Central memory CD8-positive, alpha-beta T cell (primary cell): Measurements from ENCODE around the gene ELMO1.

Source experiments
- ATAC-seq: fragments of 150-1000 bp; cut with Tn5 transposase; replicated peaks from 2 replicates; pipeline ENCODE4 v1.10.0; 2022; ENCODE audit warnings: mild to moderate bottlenecking, moderate FRiP score, moderate number of reproducible peaks; ENCODE audit not compliant: poor library complexity, severe bottlenecking; ENCODE audit errors: extremely low read depth
- DNase-seq, 2 donors: peaks; one replicate each; pipeline ENCODE4 v3.0.0; 2021; ENCODE audit warnings: low spot score in 2 of 2
- H3K27ac Mint-ChIP-seq: one replicate; pipeline ENCODE4 v1.8.0; 2022; ENCODE audit warnings: low read depth, mild to moderate bottlenecking, moderate library complexity, mixed read lengths
- H3K27me3 Mint-ChIP-seq: one replicate; pipeline ENCODE4 v1.8.0; 2022; ENCODE audit warnings: mixed read lengths
- H3K36me3 Mint-ChIP-seq: one replicate; pipeline ENCODE4 v1.8.0; 2022; ENCODE audit warnings: mild to moderate bottlenecking, moderate library complexity, mixed read lengths; ENCODE audit not compliant: insufficient read depth
- H3K4me1 Mint-ChIP-seq: one replicate; pipeline ENCODE4 v1.8.0; 2022; ENCODE audit warnings: mixed read lengths
- H3K4me3 Mint-ChIP-seq: one replicate; pipeline ENCODE4 v1.8.0; 2022; ENCODE audit warnings: mild to moderate bottlenecking, moderate library complexity, mixed read lengths
- H3K9me3 Mint-ChIP-seq: one replicate; pipeline ENCODE4 v1.8.0; 2022; ENCODE audit warnings: mixed read lengths

The ELMO1 gene

DNA sequence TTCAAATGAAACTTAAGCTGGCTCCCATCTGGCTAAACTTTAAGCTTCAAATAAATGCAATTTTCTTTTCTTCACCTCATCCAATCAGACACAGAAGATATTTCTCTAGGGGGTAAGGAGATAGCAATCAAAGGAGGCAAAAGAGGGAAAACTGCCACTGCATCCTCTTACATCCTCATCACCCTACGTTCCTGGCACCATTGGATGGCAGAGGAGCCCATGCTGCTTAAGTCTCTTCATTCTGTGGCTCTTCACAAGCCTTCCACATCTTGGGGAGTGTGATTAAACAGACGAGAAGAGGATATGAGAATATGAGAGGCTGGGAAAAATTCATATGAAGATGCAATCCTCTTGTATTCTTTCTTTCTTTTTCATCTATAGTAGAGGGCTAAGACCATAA, 378.6 kb downstream of the ELMO1 start:
- peaks cover 41% of the 10 kb centered on the region for H3K4me1 Mint-ChIP-seq
- H3K4me3 Mint-ChIP-seq, result no peak overlapping the region
- H3K27me3 Mint-ChIP-seq, result no peaks in the 10 kb centered on the region
- ATAC-seq (no peak), DNase-seq (no peak)
- H3K27ac Mint-ChIP-seq, result no peak overlapping the region
- H3K9me3 Mint-ChIP-seq, result peaks cover 5% of the 10 kb centered on the region
- peaks cover 2% of the 10 kb centered on the region for H3K36me3 Mint-ChIP-seq

DNA sequence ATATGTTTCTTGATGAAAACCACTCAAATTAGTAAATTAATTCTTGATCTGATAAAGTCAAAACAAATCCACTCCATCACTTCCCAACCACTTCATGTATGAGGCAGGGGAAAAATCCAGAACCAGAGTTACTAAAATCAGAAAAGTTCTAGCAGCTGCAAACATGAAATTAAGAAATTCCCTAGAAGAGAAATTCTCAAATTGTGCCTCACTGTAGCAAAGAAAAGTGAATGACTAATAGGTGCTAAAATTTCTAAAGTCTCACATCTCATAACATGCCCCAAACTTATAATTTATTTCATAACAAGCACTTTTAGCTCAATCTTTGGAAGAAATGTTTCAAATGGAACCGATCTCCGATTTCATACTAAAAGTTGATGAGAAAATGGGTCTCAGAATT, 379.3 kb downstream of the ELMO1 start:
- ATAC-seq, result no peak
- Mint-ChIP-seq H3K4me3 (no peak overlapping the region), H3K27me3 (no peaks in the 10 kb centered on the region), H3K36me3 (peaks cover 2% of the 10 kb centered on the region), H3K4me1 (peaks cover 48% of the 10 kb centered on the region), H3K9me3 (peaks cover 5% of the 10 kb centered on the region), H3K27ac (peak overlapping the region; percentile 63)
- DNase-seq, result no peak

DNA sequence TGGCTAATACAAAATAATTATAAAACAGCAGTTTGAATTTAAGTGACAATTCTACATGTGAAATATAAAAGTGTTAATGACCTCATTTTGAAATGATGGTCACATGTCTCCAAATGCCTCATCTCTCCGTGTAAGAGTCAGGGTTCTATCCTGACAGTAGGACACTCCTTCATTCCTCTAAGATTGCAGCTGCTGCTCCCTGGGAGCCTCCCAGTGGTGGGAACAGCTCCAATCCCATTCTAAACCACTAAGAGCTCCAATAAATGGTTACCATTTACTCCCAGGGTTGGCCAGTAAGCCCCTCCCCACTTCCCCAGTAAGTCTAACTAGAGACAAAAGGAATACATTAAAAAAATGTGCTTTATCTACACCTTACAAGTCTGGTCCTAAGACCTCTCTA, 379.8 kb downstream of the ELMO1 start:
- Mint-ChIP-seq H3K36me3 (peaks cover 2% of the 10 kb centered on the region), H3K4me1 (peaks cover 52% of the 10 kb centered on the region), H3K27me3 (no peaks in the 10 kb centered on the region), H3K9me3 (peaks cover 5% of the 10 kb centered on the region), H3K27ac (peak overlapping the region; percentile 63), H3K4me3 (no peak overlapping the region)
- no peak for ATAC-seq
- DNase-seq, result no peak

DNA sequence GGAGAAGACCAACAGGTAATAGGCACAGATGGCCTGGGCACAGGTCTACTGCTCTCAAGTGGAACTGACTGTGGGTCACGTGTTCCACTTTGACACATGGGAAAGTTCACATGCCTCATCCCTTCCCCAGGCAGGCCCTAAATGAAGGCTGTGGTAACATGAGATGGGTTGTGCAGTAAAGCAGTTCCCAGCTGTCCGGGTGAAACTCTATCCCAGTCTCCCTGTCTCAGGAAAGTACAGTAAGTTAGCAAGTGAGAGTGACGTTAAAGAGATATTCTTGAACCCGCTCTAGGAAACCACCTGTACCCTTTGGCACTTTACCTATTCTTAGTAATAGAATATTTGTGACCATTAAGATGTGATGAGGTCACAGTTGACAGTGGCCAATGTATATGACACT, 380.6 kb downstream of the ELMO1 start:
- Mint-ChIP-seq H3K4me1 (peaks cover 57% of the 10 kb centered on the region), H3K9me3 (peaks cover 5% of the 10 kb centered on the region), H3K36me3 (peaks cover 2% of the 10 kb centered on the region), H3K27ac (no peak overlapping the region), H3K4me3 (no peak overlapping the region), H3K27me3 (no peaks in the 10 kb centered on the region)
- no peak for DNase-seq
- ATAC-seq, result no peak

DNA sequence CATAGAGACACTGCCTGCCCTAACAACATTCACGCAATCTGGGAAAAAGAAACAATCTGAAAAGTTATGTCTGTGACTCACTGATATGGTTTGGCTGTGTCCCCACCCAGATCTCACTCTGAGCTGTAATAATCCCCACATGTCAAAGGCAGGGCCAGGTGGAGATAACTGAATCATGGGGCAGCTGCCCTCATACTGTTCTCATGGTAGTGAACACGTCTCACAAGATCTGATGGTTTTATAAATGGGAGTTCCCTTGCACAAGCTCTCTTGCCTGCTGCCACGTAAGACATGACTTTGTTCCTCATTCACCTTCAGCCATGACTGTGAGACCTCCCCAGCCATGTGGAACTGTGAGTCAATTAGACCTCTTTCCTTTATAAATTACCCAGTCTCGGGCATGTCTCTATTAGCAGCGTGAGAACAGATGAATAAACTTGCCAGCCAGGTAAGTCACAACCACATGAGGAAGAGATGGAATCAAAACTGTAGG, 382.8 kb downstream of the ELMO1 start:
- H3K4me3 Mint-ChIP-seq, result no peak overlapping the region
- DNase-seq (no peak), ATAC-seq (no peak)
- H3K4me1 Mint-ChIP-seq, result peaks cover 47% of the 10 kb centered on the region
- H3K27ac Mint-ChIP-seq, result peak overlapping the region; percentile 10
- no peaks in the 10 kb centered on the region for H3K27me3 Mint-ChIP-seq
- H3K36me3 Mint-ChIP-seq, result peaks cover 2% of the 10 kb centered on the region
- H3K9me3 Mint-ChIP-seq, result peaks cover 5% of the 10 kb centered on the region

DNA sequence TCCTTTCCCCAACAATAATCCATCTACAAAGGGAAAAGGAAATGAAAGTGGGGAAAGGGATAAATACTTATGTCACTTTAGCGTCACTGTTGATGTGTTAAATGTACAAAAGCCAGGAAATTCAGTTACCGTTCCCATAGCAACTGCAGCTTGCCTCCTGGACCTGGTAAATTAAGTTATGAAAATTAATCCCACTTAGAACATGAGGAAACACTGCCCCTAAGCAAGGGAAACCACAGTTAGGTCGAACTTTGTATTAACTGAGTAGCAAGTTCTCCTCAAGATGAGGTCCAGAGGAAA, 386.2 kb downstream of the ELMO1 start:
- H3K9me3 Mint-ChIP-seq, result peaks cover 5% of the 10 kb centered on the region
- H3K27me3 Mint-ChIP-seq, result no peaks in the 10 kb centered on the region
- peaks cover 30% of the 10 kb centered on the region for H3K4me1 Mint-ChIP-seq

DNA sequence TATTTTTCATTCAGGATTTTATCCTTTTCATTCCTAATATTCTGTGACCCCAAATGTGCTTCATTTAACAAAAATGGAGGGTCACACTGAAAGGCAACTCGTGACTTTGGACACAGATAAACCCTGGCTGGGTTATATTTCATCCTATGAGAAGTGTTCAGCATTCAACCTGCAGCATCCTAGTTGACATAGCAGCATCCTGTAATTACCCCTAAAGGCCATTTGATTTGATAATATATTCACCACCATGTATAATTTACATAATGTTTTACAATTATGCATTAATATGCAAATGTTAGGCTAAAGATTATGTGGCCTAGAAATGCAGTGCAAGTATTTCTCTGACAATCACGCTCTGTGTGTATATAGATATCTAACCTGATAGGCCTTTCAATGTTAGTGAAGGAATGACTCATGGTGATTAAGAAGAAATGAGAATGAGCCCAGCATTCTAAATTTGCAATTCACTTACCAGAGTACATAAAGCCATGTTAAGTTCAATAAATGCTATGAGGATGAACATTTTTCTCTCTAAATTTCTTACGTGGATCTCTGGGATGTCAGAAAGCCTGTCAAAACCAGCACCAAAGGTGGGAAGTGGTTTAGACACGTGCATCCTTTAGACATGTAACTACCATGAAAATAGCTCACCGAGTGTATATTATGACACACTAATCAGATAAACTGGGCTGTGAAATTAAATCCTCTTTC, 386.7 kb downstream of the ELMO1 start:
- Mint-ChIP-seq H3K27me3 (no peaks in the 10 kb centered on the region), H3K27ac (no peak overlapping the region), H3K4me3 (no peak overlapping the region), H3K36me3 (no peaks in the 10 kb centered on the region), H3K4me1 (peaks cover 30% of the 10 kb centered on the region), H3K9me3 (peaks cover 5% of the 10 kb centered on the region)
- DNase-seq (no peak), ATAC-seq (no peak)

More for the DNA sequence above, 386.2 kb downstream of the ELMO1 start:
- no peaks in the 10 kb centered on the region for H3K36me3 Mint-ChIP-seq
- no peak for DNase-seq
- no peak overlapping the region for H3K27ac Mint-ChIP-seq
- no peak overlapping the region for H3K4me3 Mint-ChIP-seq
- ATAC-seq, result no peak

DNA sequence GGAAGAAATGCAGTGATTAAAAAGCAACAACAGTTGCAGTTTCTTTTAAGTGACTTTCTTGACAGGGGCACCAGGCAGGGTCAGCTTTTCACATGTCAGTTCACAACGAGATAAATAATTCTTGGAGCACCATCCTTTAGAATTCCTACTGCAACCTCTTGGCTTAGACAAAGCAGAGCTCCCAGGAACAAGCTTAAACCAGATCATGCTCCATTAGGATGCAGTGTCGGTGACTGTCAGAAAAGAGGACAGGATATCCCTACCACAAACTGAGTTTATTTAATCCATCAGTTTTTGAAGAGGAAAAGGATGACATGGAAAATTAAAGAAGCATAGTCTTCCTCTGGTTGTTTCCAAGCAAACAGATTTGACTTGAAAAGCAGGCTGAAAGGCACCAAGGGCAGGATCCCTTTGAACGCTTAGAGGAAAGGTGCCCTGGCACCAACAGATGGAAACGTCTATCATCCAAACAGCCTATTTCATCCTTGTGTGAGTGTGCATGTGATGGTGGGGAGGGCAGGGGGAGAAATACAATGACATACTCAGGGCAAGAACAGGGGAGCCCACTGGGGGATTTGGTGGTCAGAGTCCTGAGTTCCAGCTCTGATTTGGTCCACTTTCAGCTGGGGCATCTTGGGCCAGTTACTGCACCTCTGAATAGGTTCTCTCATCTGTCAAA, 392.3 kb downstream of the ELMO1 start:
- Mint-ChIP-seq H3K27me3 (no peaks in the 10 kb centered on the region), H3K36me3 (peaks cover 3% of the 10 kb centered on the region), H3K27ac (no peak overlapping the region), H3K9me3 (no peaks in the 10 kb centered on the region), H3K4me1 (peaks cover 10% of the 10 kb centered on the region), H3K4me3 (no peak overlapping the region)
- ATAC-seq, result no peak
- no peak for DNase-seq

DNA sequence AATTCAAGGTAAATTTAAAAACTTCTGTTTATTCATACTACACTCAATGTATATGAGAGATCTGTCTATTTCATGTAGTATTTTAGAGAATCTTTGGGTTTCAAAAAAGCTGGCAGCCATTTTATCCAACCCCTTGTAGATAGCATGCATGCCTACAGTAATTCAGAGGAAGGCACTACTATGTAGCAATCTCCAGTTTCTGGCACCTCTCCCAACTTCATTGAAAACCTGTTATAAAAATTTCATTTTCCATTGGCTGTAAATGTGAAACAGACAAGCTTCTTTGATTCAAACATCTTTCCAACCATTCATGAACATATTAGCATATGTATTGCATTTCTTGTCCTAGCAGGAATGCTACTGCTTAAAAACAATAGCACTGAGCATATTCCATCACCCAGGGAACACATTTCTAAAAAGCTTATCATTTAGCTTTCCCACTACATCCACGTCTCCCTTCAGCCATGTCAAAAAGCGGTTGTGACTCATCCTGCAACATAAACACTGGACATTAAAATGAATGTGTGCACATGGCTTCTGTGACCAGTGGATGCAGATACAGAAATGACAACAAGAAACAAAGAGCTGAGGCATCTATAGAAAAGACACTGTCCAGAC, 393.9 kb downstream of the ELMO1 start:
- ATAC-seq (no peak), DNase-seq (no peak)
- Mint-ChIP-seq H3K27me3 (no peaks in the 10 kb centered on the region), H3K4me3 (no peak overlapping the region), H3K27ac (no peak overlapping the region), H3K9me3 (no peaks in the 10 kb centered on the region), H3K36me3 (peaks cover 3% of the 10 kb centered on the region), H3K4me1 (peaks cover 10% of the 10 kb centered on the region)

DNA sequence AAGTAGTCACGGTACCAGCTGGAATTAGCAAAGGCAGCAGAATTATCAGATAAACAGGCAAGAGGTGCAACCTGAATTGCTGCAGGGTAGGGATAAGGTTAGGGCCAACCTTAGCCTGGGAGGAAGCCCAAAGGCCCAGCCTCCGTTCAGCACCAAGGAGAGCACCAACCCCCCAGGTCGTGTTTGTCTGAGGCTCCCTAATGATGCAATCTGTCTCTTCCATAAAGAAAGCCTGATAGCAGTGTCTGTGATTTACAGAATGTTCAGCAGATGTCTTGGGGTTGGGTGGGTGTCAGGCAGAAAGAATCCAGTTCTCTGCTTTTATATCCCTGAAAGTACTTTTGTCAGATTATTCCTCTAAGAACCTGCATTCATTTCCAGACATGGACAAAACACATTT, 396.0 kb downstream of the ELMO1 start:
- H3K36me3 Mint-ChIP-seq, result peaks cover 3% of the 10 kb centered on the region
- DNase-seq (no peak), ATAC-seq (no peak)
- no peaks in the 10 kb centered on the region for H3K9me3 Mint-ChIP-seq
- no peak overlapping the region for H3K4me3 Mint-ChIP-seq
- H3K27me3 Mint-ChIP-seq, result no peaks in the 10 kb centered on the region
- H3K27ac Mint-ChIP-seq, result no peak overlapping the region
- peaks cover 10% of the 10 kb centered on the region for H3K4me1 Mint-ChIP-seq

DNA sequence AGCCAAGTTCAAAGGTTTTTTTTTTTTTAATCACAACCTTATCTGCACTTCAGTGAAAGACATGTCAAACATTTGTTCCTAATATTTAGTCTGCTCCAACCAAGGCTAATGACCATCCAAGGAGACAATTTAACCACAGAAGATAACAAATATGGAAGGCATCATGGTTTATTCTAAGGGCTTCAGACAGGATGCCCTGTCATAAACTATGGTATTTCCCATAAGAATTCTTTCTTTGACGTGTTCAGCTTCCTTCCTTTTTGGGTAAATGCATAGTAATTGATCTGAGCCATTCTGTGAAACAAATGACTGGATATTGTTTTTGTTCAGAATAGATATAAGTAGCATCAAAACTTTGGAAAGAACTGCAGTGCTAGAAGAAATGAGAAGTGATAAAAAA, 397.9 kb downstream of the ELMO1 start:
- no peak overlapping the region for H3K4me3 Mint-ChIP-seq
- H3K27me3 Mint-ChIP-seq, result no peaks in the 10 kb centered on the region
- H3K9me3 Mint-ChIP-seq, result no peaks in the 10 kb centered on the region
- H3K36me3 Mint-ChIP-seq, result peaks cover 3% of the 10 kb centered on the region
- peaks cover 16% of the 10 kb centered on the region for H3K4me1 Mint-ChIP-seq
- no peak for DNase-seq
- no peak overlapping the region for H3K27ac Mint-ChIP-seq
- no peak for ATAC-seq

DNA sequence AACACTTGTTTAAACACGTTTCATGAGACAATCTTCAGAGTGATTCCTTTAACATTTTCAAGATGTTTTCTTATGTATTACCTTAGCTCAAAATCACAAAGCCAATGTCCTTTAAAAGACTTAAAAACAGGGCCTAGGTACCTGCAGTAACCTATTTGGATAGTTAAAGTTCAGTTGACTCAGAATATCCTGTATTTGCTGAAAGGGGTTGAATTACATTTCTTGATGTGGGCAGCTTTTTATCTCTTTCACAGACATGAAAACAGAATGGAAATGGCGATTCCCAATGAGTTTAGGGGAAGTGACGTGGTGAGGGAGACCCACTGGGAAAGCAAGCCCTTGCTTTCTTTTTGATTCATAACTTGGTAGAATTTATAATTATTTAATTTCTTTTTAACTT, 400.0 kb downstream of the ELMO1 start:
- peaks cover 2% of the 10 kb centered on the region for H3K36me3 Mint-ChIP-seq
- no peak for DNase-seq
- H3K27ac Mint-ChIP-seq, result no peak overlapping the region
- no peak for ATAC-seq
- H3K4me1 Mint-ChIP-seq, result peaks cover 14% of the 10 kb centered on the region
- no peaks in the 10 kb centered on the region for H3K27me3 Mint-ChIP-seq
- no peaks in the 10 kb centered on the region for H3K9me3 Mint-ChIP-seq
- H3K4me3 Mint-ChIP-seq, result no peak overlapping the region

DNA sequence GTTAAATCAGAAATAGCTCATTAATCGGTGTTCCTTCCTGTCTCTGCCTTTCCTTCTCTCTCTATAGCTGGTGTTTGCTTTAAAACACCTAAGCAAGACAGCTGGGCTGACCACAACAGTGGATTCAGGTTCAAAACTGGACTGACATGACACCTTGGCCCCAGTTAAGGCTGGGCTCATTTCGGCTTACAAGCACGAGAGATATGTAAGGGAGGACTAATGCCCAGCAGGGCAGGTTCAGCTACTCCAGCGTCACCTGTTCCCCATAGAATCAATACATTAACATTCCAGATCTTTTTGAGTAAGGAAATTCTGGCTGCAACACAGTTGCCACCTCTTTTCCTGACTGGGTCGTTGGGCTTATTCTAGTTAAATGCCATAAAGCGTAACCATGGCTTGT, 401.4 kb downstream of the ELMO1 start:
- Mint-ChIP-seq H3K27me3 (no peaks in the 10 kb centered on the region), H3K4me1 (peaks cover 23% of the 10 kb centered on the region), H3K9me3 (no peaks in the 10 kb centered on the region), H3K36me3 (no peaks in the 10 kb centered on the region), H3K27ac (no peak overlapping the region), H3K4me3 (no peak overlapping the region)
- no peak for DNase-seq
- ATAC-seq, result no peak
